Mesendoderm (in vitro differentiated cells): Measurements from ENCODE around the gene STK32A.

ENCODE experiments used
- DNase-seq: peaks from one replicate; pipeline ENCODE4 v3.0.0; 2013
- H2AK5ac ChIP-seq: 2 replicates; pipeline ENCODE4 v1.6.1; 2013; ENCODE audit warnings: low read length, inconsistent platforms
- H2BK120ac ChIP-seq: 2 replicates; pipeline ENCODE4 v1.6.1; 2013; ENCODE audit warnings: low read depth, mild to moderate bottlenecking, low read length, moderate library complexity, mixed read lengths
- H2BK15ac ChIP-seq: replicated peaks from 2 replicates; pipeline ENCODE4 v1.6.1; 2013; ENCODE audit warnings: low read depth, mild to moderate bottlenecking, moderate library complexity
- H2BK5ac ChIP-seq: 2 replicates; pipeline ENCODE4 v1.6.1; 2013; ENCODE audit warnings: low read length, inconsistent platforms
- H3K18ac ChIP-seq: 2 replicates; pipeline ENCODE4 v1.6.1; 2013; ENCODE audit warnings: mild to moderate bottlenecking, low read length, mixed read lengths
- H3K23ac ChIP-seq: one replicate; pipeline ENCODE4 v1.6.1; 2013; ENCODE audit warnings: low read length
- H3K27ac ChIP-seq: 2 replicates; pipeline ENCODE4 v1.5.1; 2013; ENCODE audit warnings: low read depth, mild to moderate bottlenecking, inconsistent platforms, low read length, moderate library complexity
- H3K27me3 ChIP-seq: 2 replicates; pipeline ENCODE4 v1.6.1; 2013; ENCODE audit warnings: low read length, control low read depth, mild to moderate bottlenecking, inconsistent platforms; ENCODE audit not compliant: insufficient read depth, poor library complexity
- H3K36me3 ChIP-seq: 2 replicates; pipeline ENCODE4 v1.6.1; 2013; ENCODE audit warnings: low read length, inconsistent platforms; ENCODE audit not compliant: control insufficient read depth, insufficient read depth
- H3K4ac ChIP-seq: one replicate; pipeline ENCODE4 v1.6.1; 2013; ENCODE audit warnings: low read depth, mild to moderate bottlenecking, low read length, moderate library complexity
- H3K4me1 ChIP-seq: 2 replicates; pipeline ENCODE4 v1.6.1; 2013; ENCODE audit warnings: low read depth, low read length, inconsistent platforms; ENCODE audit not compliant: control insufficient read depth
- H3K4me2 ChIP-seq: 2 replicates; pipeline ENCODE4 v1.6.1; 2013; ENCODE audit warnings: low read length
- H3K4me3 ChIP-seq: 2 replicates; pipeline ENCODE4 v1.5.1; 2013; ENCODE audit warnings: mild to moderate bottlenecking, low read length
- H3K56ac ChIP-seq: one replicate; pipeline ENCODE4 v1.6.1; 2013; ENCODE audit warnings: low read length
- H3K79me1 ChIP-seq: 2 replicates; pipeline ENCODE4 v1.6.1; 2013; ENCODE audit warnings: low read length, inconsistent platforms
- H3K79me2 ChIP-seq: 2 replicates; pipeline ENCODE4 v1.6.1; 2013; ENCODE audit warnings: mild to moderate bottlenecking, low read length; ENCODE audit not compliant: control insufficient read depth, insufficient read depth
- H3K9ac ChIP-seq: 2 replicates; pipeline ENCODE4 v1.6.1; 2013; ENCODE audit warnings: low read length, inconsistent platforms
- H4K5ac ChIP-seq: one replicate; pipeline ENCODE4 v1.6.1; 2013; ENCODE audit warnings: low read length
- H4K8ac ChIP-seq: one replicate; pipeline ENCODE4 v1.6.1; 2013; ENCODE audit warnings: low read depth, mild to moderate bottlenecking, control low read depth, low read length, moderate library complexity
- WGBS: extraction: QIAGEN DNeasy Blood & Tissue Kit; methylation state at CpG from one replicate; pipeline ENCODE4 v1.1.7; 2013; ENCODE audit warnings: low lambda C conversion rate, missing lambda C conversion rate; ENCODE audit not compliant: insufficient coverage; ENCODE audit errors: extremely low coverage; 5-methylcytosine and 5-hydroxymethylcytosine counted together

The STK32A gene

DNA sequence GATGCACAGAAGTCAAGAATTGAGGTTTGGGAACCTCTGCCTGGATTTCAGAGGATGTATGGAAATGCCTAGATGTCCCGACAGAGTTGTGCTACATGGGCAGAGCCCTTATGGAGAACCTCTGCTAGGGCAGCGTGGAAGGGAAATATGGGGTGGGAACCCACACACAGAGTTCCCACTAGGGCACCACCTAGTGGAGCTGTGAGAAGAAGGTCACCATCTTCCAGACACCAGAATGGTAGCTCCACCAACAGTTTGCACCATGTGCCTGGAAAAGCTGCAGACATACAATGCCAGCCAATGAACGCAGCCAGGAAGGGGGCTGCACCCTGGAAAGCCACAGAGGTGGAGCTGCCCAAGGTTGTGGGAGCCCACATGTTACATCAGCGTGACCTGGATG is 104.5 kb downstream of the STK32A start:
- Histone ChIP-seq H3K27ac (no peak overlapping the region), H3K18ac (no peak overlapping the region), H3K9ac (no peak overlapping the region), H3K36me3 (no peaks in the 10 kb centered on the region), H2AK5ac (no peak overlapping the region), H4K8ac (no peak overlapping the region), H3K56ac (no peak overlapping the region), H3K4me1 (no peaks in the 10 kb centered on the region), H3K79me2 (no peaks in the 10 kb centered on the region), H3K23ac (no peak overlapping the region), H2BK5ac (no peak overlapping the region), H3K27me3 (no peaks in the 10 kb centered on the region), H3K79me1 (no peaks in the 10 kb centered on the region), H3K4ac (no peak overlapping the region), H3K4me3 (no peak overlapping the region), H4K5ac (no peak overlapping the region), H2BK15ac (no peak overlapping the region), H3K4me2 (no peak overlapping the region), H2BK120ac (no peak overlapping the region)
- no CpG with 5 or more reads among the region's 4 CpGs for WGBS
- no peak for DNase-seq

DNA sequence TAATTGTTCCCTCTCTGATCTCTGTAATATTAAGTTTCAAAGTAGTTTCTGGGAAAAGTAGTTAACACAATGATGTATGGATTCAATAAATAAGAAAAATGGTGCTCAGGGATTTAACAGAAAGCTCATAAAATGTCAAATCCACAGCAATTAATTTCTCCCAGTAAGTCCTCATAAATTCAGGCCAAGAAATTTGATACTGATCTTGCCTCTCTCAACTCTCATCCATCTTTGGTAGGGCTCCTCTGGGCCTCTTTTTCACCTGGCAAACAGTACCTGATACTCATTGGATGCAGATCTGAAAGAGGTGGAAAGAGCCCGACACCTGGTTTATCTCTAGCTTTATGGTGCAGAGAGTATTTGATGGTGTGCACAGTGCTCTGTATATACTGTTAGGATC is 106.1 kb downstream of the STK32A start:
- WGBS, result no CpG with 5 or more reads among the region's 1 CpG
- Histone ChIP-seq H3K79me1 (no peaks in the 10 kb centered on the region), H2AK5ac (no peak overlapping the region), H3K18ac (no peak overlapping the region), H3K27me3 (no peaks in the 10 kb centered on the region), H2BK5ac (no peak overlapping the region), H3K4me3 (no peak overlapping the region), H3K79me2 (no peaks in the 10 kb centered on the region), H3K4me1 (no peaks in the 10 kb centered on the region), H2BK15ac (no peak overlapping the region), H4K5ac (no peak overlapping the region), H3K56ac (no peak overlapping the region), H3K4ac (no peak overlapping the region), H3K23ac (no peak overlapping the region), H4K8ac (no peak overlapping the region), H2BK120ac (no peak overlapping the region), H3K27ac (no peak overlapping the region), H3K36me3 (no peaks in the 10 kb centered on the region), H3K9ac (no peak overlapping the region), H3K4me2 (no peak overlapping the region)
- no peak for DNase-seq

DNA sequence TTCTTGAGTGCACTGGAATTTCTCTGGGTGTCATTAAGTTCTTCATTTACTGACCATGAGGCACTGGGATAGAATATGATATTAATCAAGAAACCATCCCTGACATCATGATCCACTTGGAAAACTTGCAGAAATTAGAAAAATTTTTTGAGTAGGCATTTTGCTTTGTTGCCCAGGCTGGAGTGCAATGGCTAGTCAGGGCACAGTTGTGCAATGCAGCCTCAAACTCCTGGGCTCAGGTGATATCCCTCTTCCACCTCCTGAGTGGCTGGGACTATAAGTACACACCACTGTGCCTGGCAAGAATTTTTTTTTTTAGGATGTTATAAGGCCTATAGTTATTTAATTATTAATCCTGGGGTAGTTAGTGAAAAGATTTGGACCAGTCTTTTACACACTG is 106.5 kb downstream of the STK32A start:
- Histone ChIP-seq H4K5ac (no peak overlapping the region), H3K18ac (no peak overlapping the region), H3K23ac (no peak overlapping the region), H3K27ac (no peak overlapping the region), H3K4ac (no peak overlapping the region), H3K4me3 (no peak overlapping the region), H2AK5ac (no peak overlapping the region), H3K9ac (no peak overlapping the region), H3K79me2 (no peaks in the 10 kb centered on the region), H2BK15ac (no peak overlapping the region), H3K4me1 (no peaks in the 10 kb centered on the region), H2BK5ac (no peak overlapping the region), H3K56ac (no peak overlapping the region), H3K36me3 (no peaks in the 10 kb centered on the region), H3K4me2 (no peak overlapping the region), H4K8ac (no peak overlapping the region), H2BK120ac (no peak overlapping the region), H3K27me3 (no peaks in the 10 kb centered on the region), H3K79me1 (no peaks in the 10 kb centered on the region)
- DNase-seq, result no peak

- no peak overlapping the region for H2AK5ac ChIP-seq
- no peak overlapping the region for H3K27ac ChIP-seq
- no peak overlapping the region for H2BK120ac ChIP-seq
- DNase-seq, result no peak
- H3K56ac ChIP-seq, result no peak overlapping the region
- H3K27me3 ChIP-seq, result no peaks in the 10 kb centered on the region
- no peak overlapping the region for H2BK5ac ChIP-seq
- H3K79me2 ChIP-seq, result no peaks in the 10 kb centered on the region
- no CpG with 5 or more reads among the region's 1 CpG for WGBS
- no peak overlapping the region for H3K4ac ChIP-seq
- no peak overlapping the region for H3K4me2 ChIP-seq
- H2BK15ac ChIP-seq, result no peak overlapping the region
- H3K4me1 ChIP-seq, result no peaks in the 10 kb centered on the region
- no peaks in the 10 kb centered on the region for H3K79me1 ChIP-seq
- no peaks in the 10 kb centered on the region for H3K36me3 ChIP-seq
- no peak overlapping the region for H3K4me3 ChIP-seq
- H3K18ac ChIP-seq, result no peak overlapping the region
- H3K9ac ChIP-seq, result no peak overlapping the region
- H4K5ac ChIP-seq, result no peak overlapping the region
- no peak overlapping the region for H4K8ac ChIP-seq
- no peak overlapping the region for H3K23ac ChIP-seq
Measured at GRCh38 chr5:147344861-147345260, 110.0 kb downstream of the STK32A start.

- H3K27ac ChIP-seq, result no peak overlapping the region
- H3K4ac ChIP-seq, result no peak overlapping the region
- DNase-seq, result no peak
- no peak overlapping the region for H3K18ac ChIP-seq
- no peaks in the 10 kb centered on the region for H3K79me2 ChIP-seq
- no peak overlapping the region for H3K23ac ChIP-seq
- H2BK120ac ChIP-seq, result no peak overlapping the region
- H3K36me3 ChIP-seq, result no peaks in the 10 kb centered on the region
- no peaks in the 10 kb centered on the region for H3K27me3 ChIP-seq
- H3K4me1 ChIP-seq, result no peaks in the 10 kb centered on the region
- no peak overlapping the region for H4K8ac ChIP-seq
- no peak overlapping the region for H2AK5ac ChIP-seq
- no peaks in the 10 kb centered on the region for H3K79me1 ChIP-seq
- no CpG with 5 or more reads among the region's 5 CpGs for WGBS
- no peak overlapping the region for H2BK15ac ChIP-seq
- H3K4me3 ChIP-seq, result no peak overlapping the region
- no peak overlapping the region for H2BK5ac ChIP-seq
- H3K4me2 ChIP-seq, result no peak overlapping the region
- H3K56ac ChIP-seq, result no peak overlapping the region
- H3K9ac ChIP-seq, result no peak overlapping the region
- H4K5ac ChIP-seq, result no peak overlapping the region
Measured at GRCh38 chr5:147346006-147346561, 111.3 kb downstream of the STK32A start.

- H3K79me1 ChIP-seq, result no peaks in the 10 kb centered on the region
- no peak overlapping the region for H3K27ac ChIP-seq
- no CpG with 5 or more reads among the region's 2 CpGs for WGBS
- no peak overlapping the region for H4K5ac ChIP-seq
- no peak overlapping the region for H4K8ac ChIP-seq
- no peaks in the 10 kb centered on the region for H3K36me3 ChIP-seq
- no peak overlapping the region for H3K4me3 ChIP-seq
- no peak overlapping the region for H3K23ac ChIP-seq
- no peak for DNase-seq
- H3K18ac ChIP-seq, result no peak overlapping the region
- H3K27me3 ChIP-seq, result no peaks in the 10 kb centered on the region
- no peak overlapping the region for H2AK5ac ChIP-seq
- H3K79me2 ChIP-seq, result no peaks in the 10 kb centered on the region
- H3K9ac ChIP-seq, result no peak overlapping the region
- H3K4ac ChIP-seq, result no peak overlapping the region
- H3K4me1 ChIP-seq, result no peaks in the 10 kb centered on the region
- no peak overlapping the region for H3K56ac ChIP-seq
- H2BK15ac ChIP-seq, result no peak overlapping the region
- H2BK5ac ChIP-seq, result no peak overlapping the region
- H2BK120ac ChIP-seq, result no peak overlapping the region
- H3K4me2 ChIP-seq, result no peak overlapping the region
Measured at GRCh38 chr5:147348046-147348445, 113.2 kb downstream of the STK32A start.
